NK-92 treated with Interleukin-12 subunit alpha and Interleukin-12 subunit beta, amount 100 ng/mL, for 24 hours (cell line): ENCODE results near the gene SPTSSA.
"Not testable (repeated sequence)": the region's sequence is repeated elsewhere in the genome, so short reads cannot be mapped to it uniquely, and the experiment has no call there.

Experiments
- DNase-seq: peaks from one replicate; lab custom pipeline; 2025; lab: John Stamatoyannopoulos, UW

The SPTSSA gene

GRCh38 chr14:34472706-34473279 lies 10.8 kb upstream of the SPTSSA start:
- no peak for DNase-seq

DNA sequence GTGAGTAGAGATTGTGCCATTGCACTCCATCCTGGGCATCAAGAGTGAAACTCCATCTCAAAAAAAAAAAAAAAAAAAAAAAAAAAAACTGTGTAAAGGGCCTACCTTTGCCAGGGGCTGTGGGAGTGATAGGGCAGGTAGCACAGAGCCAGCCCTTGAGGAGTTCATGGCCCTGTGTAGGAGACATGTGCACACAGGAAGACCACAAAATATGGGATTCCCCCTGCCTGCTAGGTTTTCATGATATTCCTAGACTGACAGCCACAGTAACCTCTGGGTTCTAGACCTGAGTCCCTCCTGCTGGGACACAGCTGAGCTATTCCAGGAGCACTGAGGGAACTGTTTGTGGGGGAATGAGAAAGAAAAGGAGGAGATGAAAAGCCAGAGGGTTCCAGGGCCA lies 8.3 kb upstream of the SPTSSA start:
- DNase-seq, result no peak

GRCh38 chr14:34466691-34467090 lies 4.7 kb upstream of the SPTSSA start:
- no peak for DNase-seq

DNA sequence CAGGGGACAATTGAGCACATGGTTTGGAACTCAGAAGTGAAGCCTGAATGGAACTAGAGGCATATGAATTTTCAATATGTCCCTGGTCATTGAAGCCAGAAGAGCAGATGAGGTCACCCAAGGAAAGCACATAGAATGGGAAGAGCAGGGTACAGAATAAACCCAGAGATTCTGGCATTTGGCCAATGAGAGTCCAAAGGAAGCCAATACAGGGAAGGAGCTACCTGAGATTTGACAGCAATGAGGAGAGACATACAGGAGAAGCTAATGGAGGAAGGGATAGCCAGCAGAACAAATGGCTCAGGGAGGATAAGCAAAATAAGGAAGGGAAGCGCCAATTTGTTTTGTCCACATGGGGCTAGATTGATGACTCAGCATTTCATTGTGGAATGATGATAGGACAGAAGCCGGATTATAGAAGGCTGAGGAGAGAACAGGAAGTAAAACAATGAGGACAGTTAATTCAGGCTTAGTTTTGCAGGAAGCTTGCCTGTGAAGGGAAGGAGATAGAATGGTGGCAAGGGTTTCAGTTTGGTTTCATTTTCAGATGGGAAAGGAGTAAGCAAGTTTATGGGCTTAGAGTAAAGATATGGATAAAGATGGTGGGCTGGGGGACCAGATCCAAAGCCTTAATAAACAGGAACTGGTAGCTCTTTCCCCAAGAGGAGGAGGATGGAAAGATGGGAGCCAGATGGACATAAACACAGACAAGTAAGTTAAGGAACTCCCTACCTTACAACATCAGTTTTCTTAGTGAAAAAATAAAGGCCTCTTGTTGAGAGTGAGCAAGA lies 3.2 kb upstream of the SPTSSA start:
- DNase-seq, result no peak

DNA sequence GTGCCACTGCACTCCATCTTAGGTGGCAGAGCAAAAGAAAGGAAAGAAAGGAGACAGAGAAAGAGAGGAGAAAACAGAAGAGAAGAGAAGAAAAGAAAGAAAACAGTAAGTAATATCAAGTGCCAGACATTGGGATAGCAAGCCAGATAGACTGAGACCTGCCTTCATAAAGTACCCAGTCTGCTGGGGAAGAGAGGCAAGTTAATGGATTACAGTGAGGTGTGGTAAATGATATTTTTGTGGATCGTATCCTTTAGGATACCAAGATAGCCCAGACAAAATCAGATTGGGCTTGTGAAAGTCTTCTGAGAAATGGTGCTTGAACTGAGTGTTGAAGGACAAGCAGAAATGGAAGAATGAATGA lies 1.5 kb upstream of the SPTSSA start:
- DNase-seq, result no peak

- peak; percentile 41 for DNase-seq
Observed at GRCh38 chr14:34461334-34462131, 507 bp downstream of the SPTSSA start.

DNA sequence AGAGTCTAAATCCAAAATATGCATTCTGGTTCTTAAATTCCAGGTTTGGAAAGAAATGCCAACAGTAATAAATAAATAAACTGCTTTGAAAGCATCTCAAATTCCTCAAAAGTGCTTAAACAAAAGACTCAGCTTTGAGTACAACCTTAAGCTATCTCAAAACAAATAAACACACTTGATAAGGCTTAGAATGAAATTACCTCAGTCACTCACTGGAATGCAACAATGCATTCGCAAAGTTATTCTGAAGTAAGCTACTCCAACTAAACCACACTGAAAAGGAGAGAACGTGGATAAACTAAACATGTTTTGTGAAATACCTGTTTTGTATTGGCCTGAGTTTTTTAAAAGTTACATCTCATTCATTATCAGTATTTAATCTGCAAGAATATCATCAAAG lies 1.2 kb downstream of the SPTSSA start:
- no peak for DNase-seq

GRCh38 chr14:34460295-34460694 lies 1.7 kb downstream of the SPTSSA start:
- no peak for DNase-seq

- DNase-seq, result no peak
Observed at GRCh38 chr14:34457186-34457585, 4.9 kb downstream of the SPTSSA start.

GRCh38 chr14:34453226-34453625 lies 8.8 kb downstream of the SPTSSA start:
- DNase-seq, result no peak

GRCh38 chr14:34452258-34452822 lies 9.7 kb downstream of the SPTSSA start:
- DNase-seq, result no peak

- DNase-seq, result no peak
Observed at GRCh38 chr14:34450958-34451357, 11.1 kb downstream of the SPTSSA start.

GRCh38 chr14:34450542-34450915 lies 11.5 kb downstream of the SPTSSA start:
- no peak for DNase-seq

DNA sequence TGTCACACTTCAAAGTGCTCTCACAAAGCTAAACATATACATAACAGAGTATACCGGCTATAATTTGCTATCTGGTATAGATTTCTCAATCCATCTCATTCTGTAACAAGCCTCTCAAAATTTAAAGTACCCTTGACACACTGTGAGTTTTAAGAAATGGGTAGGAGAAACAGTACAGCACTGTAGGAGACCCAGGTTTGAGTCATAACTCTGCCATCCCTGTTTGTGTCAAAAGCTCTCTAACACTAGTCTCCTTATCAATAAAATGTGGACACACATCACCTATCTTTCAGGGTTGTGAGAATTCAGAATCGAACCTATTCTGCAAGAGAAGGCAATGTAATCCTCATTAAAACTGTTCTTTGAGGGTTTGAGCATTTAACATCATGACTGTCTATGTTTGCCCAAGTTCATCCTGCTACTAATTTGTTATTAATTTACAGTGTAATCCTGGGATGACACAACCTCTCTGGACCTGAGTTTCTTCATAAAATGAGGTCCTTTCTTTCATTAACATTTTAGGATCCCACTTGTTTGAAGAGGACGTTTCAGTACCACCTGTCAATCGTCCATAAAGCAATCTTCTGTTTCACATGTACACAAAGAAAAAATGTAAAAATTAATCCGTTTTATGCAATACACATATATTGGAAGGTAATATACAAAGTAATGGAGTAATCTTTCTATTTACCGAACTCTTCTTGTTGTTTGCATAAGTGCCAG lies 12.1 kb downstream of the SPTSSA start:
- no peak for DNase-seq

- DNase-seq, result no peak
Observed at GRCh38 chr14:34439090-34439489, 22.9 kb downstream of the SPTSSA start.

DNA sequence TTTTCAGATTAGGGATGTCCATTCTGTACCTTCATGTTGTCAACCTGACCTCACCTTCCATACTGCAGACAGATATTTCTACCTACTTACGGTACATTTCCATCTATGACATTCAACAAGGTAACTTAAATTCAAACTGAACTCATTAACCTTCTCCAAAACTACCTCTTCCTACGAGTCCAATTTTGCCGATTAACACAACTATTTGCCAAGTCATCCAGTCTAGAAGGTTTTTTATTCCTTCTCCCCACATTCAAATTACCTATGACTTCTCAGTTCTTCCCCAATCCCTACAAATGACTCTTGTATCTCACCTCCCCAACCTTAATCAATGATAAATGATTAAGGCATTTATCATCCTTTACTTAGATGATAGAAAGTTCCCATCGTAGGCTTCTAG lies 23.6 kb downstream of the SPTSSA start:
- DNase-seq, result no peak

DNA sequence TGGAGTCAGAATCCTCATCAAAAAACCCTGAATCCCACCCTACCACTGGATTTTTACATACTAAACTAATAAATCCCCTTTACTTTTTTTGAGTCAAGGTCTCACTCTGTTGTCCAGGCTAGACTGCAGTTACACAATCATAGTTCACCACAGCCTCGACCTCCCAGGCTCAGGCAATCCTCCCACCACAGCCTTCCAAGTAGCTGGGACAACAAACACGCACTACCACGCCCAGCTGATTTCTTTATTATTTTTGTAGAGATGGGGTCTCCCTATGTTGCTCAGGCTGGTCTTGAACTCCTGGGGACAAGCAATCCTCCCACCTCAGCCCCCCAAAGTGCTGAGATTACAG lies 24.3 kb downstream of the SPTSSA start:
- DNase-seq, result no peak

DNA sequence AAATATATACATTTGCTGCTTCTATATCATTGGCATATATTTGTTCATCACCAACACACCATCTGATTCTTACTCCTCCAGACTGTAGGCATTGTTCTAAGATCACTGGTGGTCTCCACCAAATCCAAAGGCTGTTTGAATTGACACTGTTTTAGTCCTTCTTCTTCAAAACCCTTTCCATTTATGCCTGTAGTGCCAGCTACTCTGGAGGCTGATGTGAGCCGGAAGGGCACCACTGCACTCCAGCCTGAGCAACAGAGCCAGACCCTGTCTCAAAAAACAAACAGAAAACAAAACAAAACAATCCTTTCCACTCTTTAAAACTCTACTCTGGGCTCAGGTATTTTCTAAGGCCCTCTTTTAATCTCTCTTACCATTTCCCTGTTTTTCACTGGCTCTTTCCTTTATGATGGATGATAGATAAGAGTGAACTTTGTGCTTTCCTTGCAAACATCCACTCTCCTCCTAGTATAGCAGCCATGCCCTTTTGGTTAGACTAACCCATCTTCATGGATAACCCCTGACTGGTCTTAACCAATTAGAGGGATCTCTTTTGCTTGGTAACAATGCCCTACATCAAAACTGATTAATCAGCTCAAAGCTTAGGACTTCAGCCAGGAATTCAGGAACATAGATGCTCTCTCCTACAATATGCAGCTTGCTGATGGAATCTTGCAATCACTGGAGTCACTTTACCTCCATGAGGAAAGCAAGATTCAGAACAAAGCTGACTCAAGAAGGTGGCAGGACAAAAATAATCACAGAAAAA lies 24.9 kb downstream of the SPTSSA start:
- DNase-seq, result no peak

GRCh38 chr14:34436118-34436905 lies 25.7 kb downstream of the SPTSSA start:
- no peak for DNase-seq

DNA sequence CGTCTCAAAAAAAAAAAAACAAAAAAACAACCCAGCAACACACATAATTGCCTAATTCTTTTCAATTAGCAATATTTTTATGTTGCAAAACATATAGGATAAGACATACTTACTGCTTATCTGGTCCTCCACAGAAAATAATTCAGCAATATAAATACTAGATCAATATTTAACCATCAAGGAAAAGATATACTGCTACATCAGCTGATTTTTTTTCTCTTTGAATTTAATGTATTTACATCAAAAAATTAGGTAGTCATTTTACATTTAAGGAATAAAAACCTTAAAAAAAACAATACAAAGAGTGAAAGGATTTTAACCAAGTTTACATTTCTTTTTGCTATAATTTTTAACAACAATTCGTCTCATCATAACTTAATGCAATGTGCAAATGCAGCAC lies 28.1 kb downstream of the SPTSSA start:
- no peak for DNase-seq

GRCh38 chr14:34428102-34428466 lies 34.0 kb downstream of the SPTSSA start:
- not testable (repeated sequence) for DNase-seq
